HUES48 (cell line): ENCODE measurements around the gene ST6GAL2.

ENCODE experiments used
- H3K27ac ChIP-seq: one replicate; pipeline ENCODE4 v1.7.0; 2013; ENCODE audit warnings: low read depth, low read length, inconsistent platforms
- H3K27me3 ChIP-seq: 2 replicates; pipeline ENCODE4 v1.6.1; 2013; ENCODE audit warnings: mild to moderate bottlenecking, low read length; ENCODE audit not compliant: control insufficient read depth, insufficient read depth
- H3K36me3 ChIP-seq: 2 replicates; pipeline ENCODE4 v1.6.1; 2013; ENCODE audit warnings: low read length; ENCODE audit not compliant: control insufficient read depth, insufficient read depth
- H3K4me1 ChIP-seq: 2 replicates; pipeline ENCODE4 v1.6.1; 2013; ENCODE audit warnings: mild to moderate bottlenecking, low read length; ENCODE audit not compliant: control insufficient read depth, insufficient read depth
- H3K4me3 ChIP-seq: 2 replicates; pipeline ENCODE4 v1.5.1; 2013; ENCODE audit warnings: mild to moderate bottlenecking, low read depth, low read length
- H3K9ac ChIP-seq: 2 replicates; pipeline ENCODE4 v1.6.1; 2013; ENCODE audit warnings: mild to moderate bottlenecking, low read depth, low read length, moderate library complexity
- H3K9me3 ChIP-seq: 2 replicates; pipeline ENCODE4 v1.6.1; 2013; ENCODE audit warnings: low read length; ENCODE audit not compliant: control insufficient read depth, insufficient read depth

The ST6GAL2 gene

GRCh38 chr2:106863387-106863786, 22.6 kb downstream of the ST6GAL2 start:
- Histone ChIP-seq H3K27ac (no peak overlapping the region), H3K9me3 (no peaks in the 10 kb centered on the region), H3K36me3 (no peaks in the 10 kb centered on the region), H3K4me1 (peaks cover 10% of the 10 kb centered on the region), H3K9ac (no peak overlapping the region), H3K27me3 (no peaks in the 10 kb centered on the region), H3K4me3 (no peak overlapping the region)

- Histone ChIP-seq H3K9ac (no peak overlapping the region), H3K4me3 (no peak overlapping the region), H3K9me3 (no peaks in the 10 kb centered on the region)
Observed at GRCh38 chr2:106859498-106859897, 26.5 kb downstream of the ST6GAL2 start.

GRCh38 chr2:106858810-106859209, 27.2 kb downstream of the ST6GAL2 start:
- Histone ChIP-seq H3K27me3 (no peaks in the 10 kb centered on the region), H3K9ac (no peak overlapping the region), H3K4me3 (no peak overlapping the region), H3K4me1 (peaks cover 18% of the 10 kb centered on the region), H3K27ac (no peak overlapping the region), H3K9me3 (no peaks in the 10 kb centered on the region), H3K36me3 (no peaks in the 10 kb centered on the region)

More at GRCh38 chr2:106859498-106859897, 26.5 kb downstream of the ST6GAL2 start:
- H3K27me3 ChIP-seq, result no peaks in the 10 kb centered on the region
- H3K36me3 ChIP-seq, result no peaks in the 10 kb centered on the region
- no peak overlapping the region for H3K27ac ChIP-seq
- peaks cover 18% of the 10 kb centered on the region for H3K4me1 ChIP-seq

- Histone ChIP-seq H3K9me3 (no peaks in the 10 kb centered on the region), H3K36me3 (no peaks in the 10 kb centered on the region), H3K4me1 (peaks cover 21% of the 10 kb centered on the region), H3K27me3 (no peaks in the 10 kb centered on the region), H3K27ac (no peak overlapping the region), H3K4me3 (no peak overlapping the region), H3K9ac (no peak overlapping the region)
Observed at GRCh38 chr2:106857882-106858478, 28.0 kb downstream of the ST6GAL2 start.

- H3K9ac ChIP-seq, result no peak overlapping the region
- H3K36me3 ChIP-seq, result no peaks in the 10 kb centered on the region
- no peak overlapping the region for H3K4me3 ChIP-seq
- H3K9me3 ChIP-seq, result no peaks in the 10 kb centered on the region
- no peak overlapping the region for H3K27ac ChIP-seq
- H3K4me1 ChIP-seq, result peaks cover 46% of the 10 kb centered on the region
- H3K27me3 ChIP-seq, result no peaks in the 10 kb centered on the region
Observed at GRCh38 chr2:106853631-106854030, 32.3 kb downstream of the ST6GAL2 start.

- Histone ChIP-seq H3K27ac (peak overlapping the region; percentile 54), H3K36me3 (no peaks in the 10 kb centered on the region), H3K4me3 (no peak overlapping the region; the same call in 1 of the 2 replicates), H3K4me1 (peaks cover 53% of the 10 kb centered on the region), H3K9me3 (no peaks in the 10 kb centered on the region), H3K9ac (no peak overlapping the region), H3K27me3 (no peaks in the 10 kb centered on the region)
Observed at GRCh38 chr2:106851881-106852501, 34.0 kb downstream of the ST6GAL2 start.

GRCh38 chr2:106851087-106851874, 34.7 kb downstream of the ST6GAL2 start:
- no peaks in the 10 kb centered on the region for H3K27me3 ChIP-seq
- H3K4me3 ChIP-seq, result no peak overlapping the region; the same call in 1 of the 2 replicates
- H3K4me1 ChIP-seq, result peaks cover 53% of the 10 kb centered on the region
- no peak overlapping the region for H3K27ac ChIP-seq
- no peak overlapping the region for H3K9ac ChIP-seq
- no peaks in the 10 kb centered on the region for H3K9me3 ChIP-seq
- no peaks in the 10 kb centered on the region for H3K36me3 ChIP-seq

GRCh38 chr2:106849253-106849652, 36.7 kb downstream of the ST6GAL2 start:
- Histone ChIP-seq H3K36me3 (no peaks in the 10 kb centered on the region), H3K4me1 (peaks cover 37% of the 10 kb centered on the region), H3K27me3 (no peaks in the 10 kb centered on the region), H3K27ac (no peak overlapping the region), H3K9me3 (no peaks in the 10 kb centered on the region), H3K9ac (no peak overlapping the region), H3K4me3 (no peak overlapping the region)

GRCh38 chr2:106847366-106847765, 38.6 kb downstream of the ST6GAL2 start:
- Histone ChIP-seq H3K4me3 (no peak overlapping the region), H3K4me1 (peaks cover 29% of the 10 kb centered on the region), H3K36me3 (no peaks in the 10 kb centered on the region), H3K27ac (no peak overlapping the region), H3K9me3 (no peaks in the 10 kb centered on the region), H3K27me3 (no peaks in the 10 kb centered on the region), H3K9ac (no peak overlapping the region)

- H3K4me1 ChIP-seq, result peaks cover 13% of the 10 kb centered on the region
Observed at GRCh38 chr2:106845716-106846115, 40.3 kb downstream of the ST6GAL2 start.

GRCh38 chr2:106843910-106844250, 42.1 kb downstream of the ST6GAL2 start:
- H3K4me3 ChIP-seq, result no peak overlapping the region
- H3K9ac ChIP-seq, result no peak overlapping the region
- no peaks in the 10 kb centered on the region for H3K9me3 ChIP-seq
- H3K4me1 ChIP-seq, result peaks cover 10% of the 10 kb centered on the region; the same call in 1 of the 2 replicates
- H3K36me3 ChIP-seq, result no peaks in the 10 kb centered on the region
- no peak overlapping the region for H3K27ac ChIP-seq
- H3K27me3 ChIP-seq, result no peaks in the 10 kb centered on the region

More at GRCh38 chr2:106845716-106846115, 40.3 kb downstream of the ST6GAL2 start:
- Histone ChIP-seq H3K36me3 (no peaks in the 10 kb centered on the region), H3K27ac (no peak overlapping the region), H3K9me3 (no peaks in the 10 kb centered on the region), H3K9ac (no peak overlapping the region), H3K4me3 (no peak overlapping the region), H3K27me3 (no peaks in the 10 kb centered on the region)
